Cardiac septum (tissue), 1 donor: ENCODE data around the gene MFAP3. TPM values are rescaled to one million over a fixed set of nuclear protein-coding genes. Genes with fewer than 3 reads are reported as not detected.
"Not testable (repeated sequence)": the region's sequence is repeated elsewhere in the genome, so short reads cannot be mapped to it uniquely, and the experiment has no call there.

Experiments
- DNase-seq: peaks from one replicate; pipeline ENCODE4 v3.0.0-alpha.2; 2020; ENCODE audit warnings: low spot score
- intact Hi-C: fragments of 100-400 bp; cut with DNase I; formaldehyde crosslinking; loops from one replicate; pipeline ENCODE4 v1.14.0; 2022
- total RNA-seq: library from RNA; stranded (reverse); fragmentation: NEBNext Ultra II Directional; extraction: Animal tissue kit (Norgen Biotek cat#: 25700); gene quantifications from one replicate; pipeline ENCODE4 v1.2.1, GENCODE V29; 2021
- donor health status: DM: no; HTN: no; CAD: no.

MFAP3 gene
- total RNA-seq, 1 donor from 2014 or later: 33.3 TPM

GRCh38 chr5:154046486-154046885, 7.7 kb downstream of the MFAP3 start:
- DNase-seq: no peak
- intact Hi-C loops: no loop called here

- DNase-seq: no peak
Observed at GRCh38 chr5:154047324-154047723, 8.6 kb downstream of the MFAP3 start.

GRCh38 chr5:154049636-154050035, 10.9 kb downstream of the MFAP3 start:
- intact Hi-C loops: no loop called here
- no peak for DNase-seq

More at GRCh38 chr5:154047324-154047723, 8.6 kb downstream of the MFAP3 start:
- intact Hi-C loops: no loop called here

- intact Hi-C loops: no loop called here
- DNase-seq: no peak
Observed at GRCh38 chr5:154053468-154053867, 14.7 kb downstream of the MFAP3 start.

- DNase-seq: no peak
- intact Hi-C loops: no loop called here
Observed at GRCh38 chr5:154055201-154055600, 16.4 kb downstream of the MFAP3 start.

- no peak for DNase-seq
- intact Hi-C loops: no loop called here
Observed at GRCh38 chr5:154058055-154059038, 19.6 kb downstream of the MFAP3 start.

- no peak for DNase-seq
- intact Hi-C loops: no loop called here
Observed at GRCh38 chr5:154059039-154059430, 20.3 kb downstream of the MFAP3 start.

- intact Hi-C loops: no loop called here
- no peak for DNase-seq
Observed at GRCh38 chr5:154059583-154059982, 20.8 kb downstream of the MFAP3 start.

GRCh38 chr5:154060606-154061005, 21.8 kb downstream of the MFAP3 start:
- intact Hi-C loops: no loop called here
- no peak for DNase-seq

GRCh38 chr5:154063372-154063771, 24.6 kb downstream of the MFAP3 start:
- intact Hi-C loops: no loop called here
- DNase-seq: no peak

- DNase-seq: no peak
- intact Hi-C loops: no loop called here
Observed at GRCh38 chr5:154065971-154066370, 27.2 kb downstream of the MFAP3 start.

- intact Hi-C loops, DNase-seq: not testable (repeated sequence)
Observed at GRCh38 chr5:154069854-154070253, 31.1 kb downstream of the MFAP3 start.

GRCh38 chr5:154071799-154072413, 33.1 kb downstream of the MFAP3 start:
- intact Hi-C loops: loop anchor here (1.0 to 2.0 kb wide), 2 partner anchors 107 to 333 kb away; no protein-coding TSS in a partner anchor
- no peak for DNase-seq

GRCh38 chr5:154072414-154073171, 33.8 kb downstream of the MFAP3 start:
- intact Hi-C loops: loop anchor here (1.0 to 2.0 kb wide), 2 partner anchors 106 to 333 kb away; no protein-coding TSS in a partner anchor
- DNase-seq: peak; percentile 90

- intact Hi-C loops: no loop called here
- no peak for DNase-seq
Observed at GRCh38 chr5:154076240-154076922, 37.6 kb downstream of the MFAP3 start.

- intact Hi-C loops: no loop called here
- no peak for DNase-seq
Observed at GRCh38 chr5:154077696-154078095, 38.9 kb downstream of the MFAP3 start.

- intact Hi-C loops: no loop called here
Observed at GRCh38 chr5:154078272-154078671, 39.5 kb downstream of the MFAP3 start.

GRCh38 chr5:154081246-154081645, 42.5 kb downstream of the MFAP3 start:
- DNase-seq: no peak
- intact Hi-C loops: no loop called here

More at GRCh38 chr5:154078272-154078671, 39.5 kb downstream of the MFAP3 start:
- no peak for DNase-seq

- DNase-seq: no peak
- intact Hi-C loops: no loop called here
Observed at GRCh38 chr5:154084062-154084639, 45.4 kb downstream of the MFAP3 start.
